ENCODE results near the gene ZNF839.

ZNF839 gene

DNA sequence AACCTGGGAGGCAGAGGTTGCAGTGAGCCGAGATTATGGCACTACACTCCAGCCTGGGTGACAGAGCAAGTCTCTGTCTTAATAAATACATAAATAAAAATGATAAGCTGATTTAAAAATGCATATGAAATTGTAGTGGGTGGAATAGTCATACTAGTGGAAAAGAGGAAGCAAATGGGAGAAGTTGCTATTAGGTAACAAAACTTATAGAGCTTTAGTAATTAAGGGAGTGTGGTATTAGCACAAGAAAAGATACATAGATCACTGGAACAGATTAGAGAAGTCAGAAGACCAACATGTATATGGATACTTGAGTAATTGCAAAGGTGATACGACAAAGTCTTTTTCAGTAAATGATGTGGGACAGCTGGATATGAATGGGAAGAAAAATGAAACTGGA lies 69.7 kb downstream of the ZNF839 start:
- DNase-seq = no peak

DNA sequence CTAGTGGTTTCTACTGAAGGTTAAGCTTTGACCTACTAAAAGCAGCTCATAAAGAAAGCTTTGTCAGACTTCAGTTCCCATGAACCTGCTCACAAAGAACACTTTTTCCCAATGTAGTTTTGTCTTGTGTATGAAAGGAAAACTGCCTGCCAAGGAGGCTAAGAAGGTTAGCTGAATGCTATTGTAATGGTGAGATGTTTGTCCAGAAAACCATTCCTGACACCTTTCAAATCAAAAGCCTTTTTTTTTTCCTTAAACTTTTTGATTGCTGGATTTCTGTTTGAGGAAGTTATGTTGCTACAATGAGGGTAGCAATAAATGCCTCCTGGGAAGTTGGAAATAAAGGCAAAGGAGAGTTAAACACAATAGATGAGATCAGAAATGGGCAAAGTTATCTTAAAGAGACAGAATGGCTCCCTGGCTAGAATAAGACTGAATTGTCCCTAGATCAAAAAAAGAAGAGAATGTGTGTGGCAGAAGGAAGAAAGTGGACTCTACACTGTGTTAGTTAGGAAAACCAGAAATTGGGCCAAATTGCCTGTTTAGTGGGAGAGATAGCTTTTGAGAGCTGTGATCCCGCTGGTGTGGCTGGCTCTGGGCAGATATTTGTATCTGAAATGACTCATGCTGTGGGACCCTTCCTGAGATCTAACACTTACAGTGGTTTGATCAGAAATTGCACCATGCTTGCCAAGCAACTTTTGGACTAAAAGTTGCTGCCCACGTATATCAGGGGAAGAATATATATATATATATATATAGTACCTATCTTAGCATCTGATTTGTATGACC lies 70.7 kb downstream of the ZNF839 start:
- no peak for DNase-seq

Measured in NCI-H187 treated with DMSO at 0.1 percent for 48 hours (cell line).